Activated T-helper 1 cell treated with anti-CD3 and anti-CD28 coated beads, Interleukin-12 subunit alpha, Interleukin-12 subunit beta, Interleukin-2, Interleukin-4 antibody, amounts not matched to agents 30 ng/mL and 10 ng/mL and 1 ng/mL, durations not matched to agents 14 hours and 24 hours and 36 hours (primary cell): ENCODE data around the gene WDR13. TPM values are rescaled to one million over a fixed set of nuclear protein-coding genes. Genes with fewer than 3 reads are reported as not detected.
"Not testable (repeated sequence)": the region's sequence is repeated elsewhere in the genome, so short reads cannot be mapped to it uniquely, and the experiment has no call there.

Source experiments
- DNase-seq: peaks from one replicate; pipeline ENCODE4 v3.0.0; 2021; ENCODE audit warnings: low spot score
- H3K27ac Mint-ChIP-seq: one replicate; pipeline ENCODE4 v1.8.0; 2021; ENCODE audit warnings: mild to moderate bottlenecking, mixed read lengths
- H3K27me3 Mint-ChIP-seq: one replicate; pipeline ENCODE4 v1.8.0; 2022; ENCODE audit warnings: mild to moderate bottlenecking, moderate library complexity, mixed read lengths; ENCODE audit not compliant: insufficient read depth
- H3K36me3 Mint-ChIP-seq: one replicate; pipeline ENCODE4 v1.8.0; 2021; ENCODE audit warnings: low read depth, mixed read lengths
- H3K4me1 Mint-ChIP-seq: one replicate; pipeline ENCODE4 v1.8.0; 2021; ENCODE audit warnings: low read depth, mixed read lengths
- H3K4me3 Mint-ChIP-seq: one replicate; pipeline ENCODE4 v1.8.0; 2021; ENCODE audit warnings: mild to moderate bottlenecking, moderate library complexity, mixed read lengths
- H3K9me3 Mint-ChIP-seq: one replicate; pipeline ENCODE4 v1.8.0; 2021; ENCODE audit warnings: mixed read lengths
- intact Hi-C: fragments of 100-400 bp; cut with micrococcal nuclease; formaldehyde crosslinking; loops from one replicate; pipeline ENCODE4 v1.15.1; 2024
- total RNA-seq: library from RNA; stranded (reverse); gene quantifications from 2 replicates; pipeline ENCODE4 v1.2.3, GENCODE V29; 2022

WDR13 gene
- 36.3 and 36.5 TPM in 2 replicates for total RNA-seq

DNA sequence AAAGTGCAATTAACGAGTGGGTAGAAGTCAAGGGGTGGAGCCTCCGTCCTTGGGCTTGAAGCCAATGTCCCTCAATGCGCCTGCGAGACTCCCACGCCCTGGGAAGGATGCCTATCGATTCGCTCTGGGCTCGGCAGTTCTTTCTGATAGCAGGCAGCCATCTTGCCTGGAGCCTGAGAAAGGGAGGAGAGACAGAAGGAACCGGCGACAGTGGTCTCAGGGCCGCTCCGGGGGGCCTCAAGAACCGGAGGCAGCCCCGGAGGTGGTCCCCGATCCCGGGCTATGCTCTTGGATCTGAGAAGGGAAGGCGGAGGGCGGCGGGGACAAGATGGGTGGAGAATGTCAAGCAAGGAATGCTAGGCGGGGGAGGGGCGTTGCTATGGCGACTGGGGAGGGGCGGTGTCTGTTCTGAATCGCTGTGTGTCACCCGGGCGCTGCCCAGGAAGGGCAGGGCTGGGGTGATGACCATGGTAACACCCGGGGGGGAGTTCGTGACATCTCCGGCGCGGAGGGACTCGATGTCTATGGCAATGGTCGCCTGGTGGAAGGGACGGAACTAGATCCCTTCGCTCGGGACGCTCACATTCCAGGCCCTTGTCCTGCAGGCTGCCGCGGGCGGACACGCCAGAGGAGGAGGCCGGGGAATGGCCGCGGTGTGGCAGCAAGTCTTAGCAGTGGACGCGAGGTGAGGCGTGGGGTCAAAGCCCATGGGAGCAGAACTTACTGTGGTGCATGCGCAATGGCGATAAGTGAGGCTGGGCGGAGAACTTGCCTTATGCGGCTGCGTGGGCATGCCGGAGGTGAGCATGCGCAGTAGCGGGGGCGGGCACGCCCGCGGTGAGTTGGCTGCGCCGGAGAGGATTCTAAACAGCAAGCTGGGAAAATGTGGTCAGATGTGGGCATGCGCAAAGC, at the start of gene WDR13:
TSS of gene WDR13 (plus strand) at position 140 of the 912 bp plus-strand sequence. CDS start at position 645, 505 bp downstream.
- peak; percentile 87 for DNase-seq
- Mint-ChIP-seq H3K27me3 (no peaks in the 10 kb centered on the region), H3K4me1 (peaks cover 12% of the 10 kb centered on the region), H3K4me3 (peak within 1 kb of the TSS; percentile 88), H3K27ac (peak within 1 kb of the TSS; percentile 94), H3K36me3 (peaks cover 1% of the 10 kb centered on the region), H3K9me3 (no peaks in the 10 kb centered on the region)
- intact Hi-C loops = loop anchor here (1.0 to 10.0 kb wide), 11 partner anchors 23 to 1327 kb away; partner anchors contain the start of genes CLCN5, FTSJ1, HDAC6 and PORCN

DNA sequence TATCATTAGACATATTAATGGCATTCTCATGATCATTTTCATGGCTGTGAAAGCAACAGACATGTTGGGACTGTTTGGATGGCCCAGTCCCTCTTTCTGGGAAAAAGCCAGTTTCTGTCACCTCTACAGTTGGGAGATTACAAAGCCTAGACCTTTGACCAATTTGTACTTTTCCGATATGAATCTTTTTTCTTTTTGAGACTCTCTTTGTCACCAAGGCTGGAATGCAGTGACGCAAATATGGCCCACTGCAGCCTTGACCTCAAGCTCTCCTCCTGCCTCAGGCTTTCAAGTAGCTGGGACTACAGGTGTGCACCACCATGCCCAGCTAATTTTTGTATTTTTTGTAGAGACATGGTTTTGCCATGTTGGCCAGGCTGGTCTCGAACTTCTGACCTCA, 48.4 kb upstream of the WDR13 start:
- Mint-ChIP-seq H3K27ac (no peak overlapping the region), H3K36me3 (peaks cover 17% of the 10 kb centered on the region), H3K4me1 (no peaks in the 10 kb centered on the region)

DNA sequence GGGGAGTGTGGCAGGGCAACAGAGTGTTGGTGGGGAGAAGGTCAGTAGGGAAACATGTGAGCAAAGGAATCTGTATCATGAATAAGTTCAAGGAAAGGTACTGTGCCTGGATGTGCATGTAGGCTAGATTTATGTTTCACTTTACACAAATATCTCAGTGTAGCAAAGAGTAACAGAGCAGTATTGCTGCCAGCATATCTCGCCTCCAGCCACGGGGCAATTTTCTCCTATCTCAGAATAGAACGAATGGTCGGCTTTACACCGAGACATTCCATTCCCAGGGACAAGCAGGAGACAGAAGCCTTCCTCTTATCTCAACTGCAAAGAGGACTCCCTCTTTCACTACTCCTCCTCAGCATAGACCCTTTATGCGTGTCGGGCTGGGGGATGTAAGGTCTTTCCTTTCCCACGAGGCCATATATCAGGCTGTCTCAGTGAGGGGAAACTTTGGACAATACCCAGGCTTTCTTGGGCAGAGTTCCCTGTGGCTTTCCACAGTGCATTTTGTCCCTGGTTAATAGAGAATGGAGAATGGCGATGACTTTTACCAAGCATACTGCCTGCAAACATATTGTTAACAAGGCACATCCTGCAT, 41.5 kb upstream of the WDR13 start:
- intact Hi-C loops, H3K4me1 Mint-ChIP-seq, H3K9me3 Mint-ChIP-seq, DNase-seq, H3K27me3 Mint-ChIP-seq, H3K4me3 Mint-ChIP-seq: not testable (repeated sequence)
- H3K36me3 Mint-ChIP-seq = peaks cover 20% of the 10 kb centered on the region
- H3K27ac Mint-ChIP-seq = peak overlapping the region; percentile 61

More for the DNA sequence above, 48.4 kb upstream of the WDR13 start:
- H3K27me3 Mint-ChIP-seq = no peaks in the 10 kb centered on the region
- intact Hi-C loops = no loop called here
- DNase-seq = no peak
- H3K4me3 Mint-ChIP-seq = no peak overlapping the region
- no peaks in the 10 kb centered on the region for H3K9me3 Mint-ChIP-seq

DNA sequence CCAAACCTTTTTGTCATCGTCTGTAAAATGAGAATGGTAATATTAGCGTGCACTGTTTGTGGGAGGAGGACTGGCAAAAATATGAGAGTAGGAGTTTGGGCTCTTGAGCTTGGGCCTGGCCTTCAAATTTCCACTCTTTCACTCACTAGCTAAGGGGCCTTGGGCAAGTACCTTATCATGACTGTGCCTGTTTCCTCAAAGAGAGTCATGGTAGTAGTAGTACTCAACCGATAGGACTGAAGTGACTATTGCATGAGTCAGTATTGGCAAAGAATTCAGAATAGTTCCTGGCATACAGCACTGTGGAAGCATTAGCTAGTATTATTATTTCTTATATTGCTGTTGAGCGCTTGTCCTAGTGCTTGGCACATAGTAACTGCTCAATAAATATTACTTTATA, 39.0 kb upstream of the WDR13 start:
- Mint-ChIP-seq H3K4me3 (no peak overlapping the region), H3K27ac (no peak overlapping the region), H3K36me3 (peaks cover 25% of the 10 kb centered on the region), H3K9me3 (no peaks in the 10 kb centered on the region), H3K27me3 (no peaks in the 10 kb centered on the region), H3K4me1 (no peaks in the 10 kb centered on the region)
- intact Hi-C loops = no loop called here
- DNase-seq = no peak

DNA sequence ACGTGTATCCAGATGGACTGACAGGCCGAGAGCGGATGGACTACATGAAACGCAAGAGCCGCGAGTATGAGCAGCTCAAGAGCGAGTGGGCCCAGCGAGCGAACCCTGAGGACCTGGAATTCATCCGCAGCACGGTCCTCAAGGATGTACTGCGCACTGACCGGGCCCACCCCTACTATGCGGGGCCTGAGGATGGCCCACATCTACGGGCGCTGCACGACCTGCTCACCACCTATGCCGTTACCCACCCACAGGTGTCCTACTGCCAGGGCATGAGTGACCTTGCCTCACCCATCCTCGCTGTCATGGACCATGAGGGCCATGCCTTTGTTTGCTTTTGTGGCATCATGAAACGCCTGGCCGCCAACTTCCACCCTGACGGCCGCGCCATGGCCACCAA, 37.7 kb upstream of the WDR13 start:
- Mint-ChIP-seq H3K36me3 (peaks cover 26% of the 10 kb centered on the region), H3K4me3 (no peak overlapping the region)

DNA sequence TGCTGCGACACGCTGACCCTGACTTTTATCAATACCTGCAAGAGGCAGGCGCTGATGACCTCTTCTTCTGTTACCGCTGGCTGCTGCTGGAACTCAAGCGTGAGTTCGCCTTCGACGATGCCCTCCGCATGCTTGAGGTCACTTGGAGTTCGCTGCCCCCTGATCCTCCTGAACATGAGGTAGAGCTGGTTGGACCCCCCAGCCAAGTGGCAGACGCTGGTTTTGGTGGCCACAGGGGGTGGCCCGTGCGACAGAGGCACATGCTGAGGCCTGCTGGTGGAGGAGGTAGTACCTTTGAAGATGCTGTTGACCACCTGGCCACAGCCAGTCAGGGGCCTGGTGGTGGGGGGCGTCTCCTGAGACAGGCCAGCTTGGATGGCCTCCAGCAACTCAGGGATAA, 37.2 kb upstream of the WDR13 start:
- Mint-ChIP-seq H3K27ac (no peak overlapping the region), H3K4me3 (no peak overlapping the region), H3K27me3 (no peaks in the 10 kb centered on the region), H3K36me3 (peaks cover 23% of the 10 kb centered on the region), H3K9me3 (no peaks in the 10 kb centered on the region), H3K4me1 (no peaks in the 10 kb centered on the region)
- intact Hi-C loops = no loop called here
- DNase-seq = no peak

More for the DNA sequence above, 37.7 kb upstream of the WDR13 start:
- no peaks in the 10 kb centered on the region for H3K9me3 Mint-ChIP-seq
- DNase-seq = no peak
- H3K27me3 Mint-ChIP-seq = no peaks in the 10 kb centered on the region
- no peaks in the 10 kb centered on the region for H3K4me1 Mint-ChIP-seq
- H3K27ac Mint-ChIP-seq = no peak overlapping the region
- intact Hi-C loops = no loop called here

DNA sequence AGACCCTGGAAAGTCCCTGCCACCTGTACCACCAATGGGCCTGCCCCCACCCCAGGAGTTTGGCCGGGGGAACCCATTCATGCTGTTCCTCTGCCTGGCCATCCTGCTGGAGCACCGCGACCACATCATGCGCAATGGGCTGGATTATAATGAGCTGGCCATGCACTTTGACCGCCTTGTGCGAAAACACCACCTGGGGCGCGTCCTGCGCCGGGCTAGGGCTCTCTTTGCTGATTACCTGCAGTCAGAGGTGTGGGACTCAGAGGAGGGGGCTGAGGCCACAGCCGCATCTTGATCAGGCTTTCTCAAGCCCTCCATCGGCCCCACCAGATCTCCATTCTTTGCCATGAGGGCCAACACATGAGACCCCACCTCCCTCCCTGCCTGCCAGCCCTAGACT, 36.6 kb upstream of the WDR13 start:
- intact Hi-C loops = no loop called here
- no peak for DNase-seq
- Mint-ChIP-seq H3K4me3 (no peak overlapping the region), H3K36me3 (peaks cover 18% of the 10 kb centered on the region), H3K27me3 (no peaks in the 10 kb centered on the region), H3K9me3 (no peaks in the 10 kb centered on the region), H3K4me1 (no peaks in the 10 kb centered on the region), H3K27ac (no peak overlapping the region)

DNA sequence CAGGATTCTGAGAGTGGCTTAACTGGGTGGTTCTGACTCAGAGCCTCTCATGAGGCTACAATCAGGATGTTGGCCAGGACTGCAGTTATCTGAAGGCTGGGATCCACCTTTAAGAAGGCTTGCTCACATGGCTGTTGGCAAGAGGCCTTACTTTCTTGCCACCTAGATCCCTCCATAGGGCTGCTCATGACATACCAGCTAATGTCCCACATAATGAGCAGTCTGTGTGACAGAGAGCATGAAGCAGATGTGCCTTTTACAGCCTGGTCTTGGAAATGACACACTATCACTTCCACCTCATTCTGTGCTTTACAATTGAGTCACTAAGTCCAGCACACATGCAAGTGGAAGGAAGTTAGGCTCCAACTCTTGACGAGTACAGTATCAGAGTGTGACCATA, 27.3 kb upstream of the WDR13 start:
- Mint-ChIP-seq H3K27me3 (no peaks in the 10 kb centered on the region), H3K4me1 (peaks cover 12% of the 10 kb centered on the region), H3K36me3 (peaks cover 4% of the 10 kb centered on the region), H3K4me3 (no peak overlapping the region), H3K9me3 (no peaks in the 10 kb centered on the region), H3K27ac (peak overlapping the region; percentile 77)
- DNase-seq = no peak
- intact Hi-C loops = no loop called here

DNA sequence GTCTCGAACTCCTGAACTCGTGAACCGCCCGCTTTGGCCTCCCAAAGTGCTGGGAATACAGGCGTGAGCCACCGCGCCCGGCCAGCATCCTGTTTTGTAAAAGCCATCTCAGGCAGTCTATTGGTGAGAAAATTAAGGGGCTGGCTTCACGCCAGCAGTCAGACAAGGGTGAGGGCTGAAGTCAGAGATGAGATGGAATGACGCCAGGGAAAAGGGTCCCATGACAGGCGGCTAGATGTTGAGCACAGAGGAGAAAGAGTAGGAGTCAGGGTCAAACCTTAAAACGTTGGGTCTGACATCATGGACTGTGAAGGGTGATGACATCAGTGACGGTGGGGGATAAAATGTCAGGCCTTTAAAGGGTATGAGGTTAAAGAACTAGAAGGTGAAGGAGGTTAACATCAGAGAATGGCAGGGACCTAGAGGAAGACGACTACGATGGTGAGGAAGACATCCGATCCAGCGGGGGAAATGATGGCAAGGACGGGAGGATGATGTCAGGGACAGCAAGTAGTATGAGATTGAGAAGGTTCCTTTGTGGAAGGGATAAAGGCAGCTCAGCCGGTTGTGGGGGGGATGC, 23.5 kb upstream of the WDR13 start:
- Mint-ChIP-seq H3K36me3 (peaks cover 28% of the 10 kb centered on the region), H3K9me3 (no peaks in the 10 kb centered on the region), H3K4me3 (peak overlapping the region; percentile 99), H3K27me3 (no peaks in the 10 kb centered on the region), H3K4me1 (peaks cover 19% of the 10 kb centered on the region), H3K27ac (peak overlapping the region; percentile 100)
- no peak for DNase-seq
- intact Hi-C loops = loop anchor here (1.0 kb wide), 5 partner anchors 24 to 97 kb away; partner anchors contain the start of genes EBP, FTSJ1, PORCN and TBC1D25

DNA sequence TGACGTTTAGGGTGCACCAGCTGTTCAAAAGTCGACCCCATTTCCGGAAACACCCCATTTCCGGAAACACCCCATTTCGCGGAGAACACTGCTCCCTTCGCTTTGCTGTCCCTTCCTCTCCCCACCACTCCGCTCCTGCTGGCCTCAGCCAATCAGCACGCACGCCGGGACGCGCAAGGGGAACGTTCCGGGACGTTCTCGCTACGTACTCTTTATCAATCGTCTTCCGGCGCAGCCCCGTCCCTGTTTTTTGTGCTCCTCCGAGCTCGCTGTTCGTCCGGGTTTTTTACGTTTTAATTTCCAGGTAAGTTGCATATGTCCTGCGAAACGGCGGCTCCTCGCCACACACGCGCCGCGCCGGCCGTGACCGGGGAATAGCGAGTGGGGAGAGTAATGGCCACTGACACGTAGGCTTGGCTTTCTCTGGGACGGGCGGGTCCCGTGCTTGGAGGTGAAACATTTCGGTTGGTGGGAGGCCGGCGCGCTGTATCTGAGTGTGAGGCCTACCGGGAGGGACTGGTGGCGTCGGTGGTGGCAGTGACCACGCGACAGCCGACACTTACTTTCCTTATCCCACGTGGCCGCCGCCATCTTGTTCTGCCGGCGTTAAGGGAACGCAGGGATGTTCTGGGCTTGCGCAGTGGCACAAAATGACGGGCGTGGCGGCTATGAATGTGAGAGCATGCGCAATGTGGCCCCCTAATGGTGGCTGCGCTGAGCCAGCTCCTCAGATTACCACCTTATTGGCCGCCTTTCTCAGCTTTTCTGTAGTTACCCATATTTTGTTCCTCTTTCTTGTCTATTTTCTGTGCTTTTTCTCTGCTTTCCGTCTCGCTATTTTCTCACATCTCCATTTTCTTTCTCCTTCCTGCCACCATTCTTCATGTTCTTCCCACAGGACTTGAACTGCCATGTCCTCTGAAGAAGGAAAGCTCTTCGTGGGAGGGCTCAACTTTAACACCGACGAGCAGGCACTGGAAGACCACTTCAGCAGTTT, 22.7 kb upstream of the WDR13 start, which contains the start of gene RBM3:
TSS of gene RBM3 (plus strand) at position 215 of the 997 bp plus-strand sequence. CDS start at position 912, 697 bp downstream.
- H3K27me3 Mint-ChIP-seq = no peaks in the 10 kb centered on the region
- peak within 1 kb of the TSS; percentile 100 for H3K27ac Mint-ChIP-seq
- H3K36me3 Mint-ChIP-seq = peaks cover 34% of the 10 kb centered on the region
- H3K4me3 Mint-ChIP-seq = peak within 1 kb of the TSS; percentile 99
- H3K4me1 Mint-ChIP-seq = peaks cover 19% of the 10 kb centered on the region
- H3K9me3 Mint-ChIP-seq = no peaks in the 10 kb centered on the region
- intact Hi-C loops = loop anchor here (1.0 kb wide), 5 partner anchors 23 to 98 kb away; partner anchors contain the start of genes EBP, FTSJ1, PORCN and TBC1D25
- DNase-seq = peak; percentile 89

DNA sequence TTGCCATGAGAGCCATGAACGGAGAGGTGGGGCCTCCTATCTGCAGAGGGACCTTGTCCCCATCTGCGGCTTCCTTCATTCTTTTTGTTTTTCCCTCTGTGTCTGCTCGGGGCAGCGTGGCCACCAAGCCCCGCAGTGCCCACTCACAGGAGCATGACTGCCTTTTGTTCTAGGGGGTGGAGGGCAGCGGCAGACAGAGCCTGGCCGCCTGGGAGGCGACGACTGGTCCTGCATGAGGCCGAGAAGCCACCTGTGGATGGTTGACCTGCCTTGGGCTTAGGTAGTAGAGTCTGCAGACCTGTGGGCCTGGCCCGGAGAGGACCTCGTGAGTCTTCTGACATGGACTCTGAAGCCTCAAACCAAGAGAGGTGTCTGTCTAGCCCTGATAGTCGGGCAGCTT, 21.6 kb upstream of the WDR13 start:
- intact Hi-C loops = no loop called here
- DNase-seq = no peak
- H3K4me1 Mint-ChIP-seq = peaks cover 18% of the 10 kb centered on the region
- no peaks in the 10 kb centered on the region for H3K27me3 Mint-ChIP-seq
- peak overlapping the region; percentile 100 for H3K27ac Mint-ChIP-seq
- H3K4me3 Mint-ChIP-seq = peak overlapping the region; percentile 99
- H3K36me3 Mint-ChIP-seq = peaks cover 38% of the 10 kb centered on the region
- H3K9me3 Mint-ChIP-seq = no peaks in the 10 kb centered on the region

DNA sequence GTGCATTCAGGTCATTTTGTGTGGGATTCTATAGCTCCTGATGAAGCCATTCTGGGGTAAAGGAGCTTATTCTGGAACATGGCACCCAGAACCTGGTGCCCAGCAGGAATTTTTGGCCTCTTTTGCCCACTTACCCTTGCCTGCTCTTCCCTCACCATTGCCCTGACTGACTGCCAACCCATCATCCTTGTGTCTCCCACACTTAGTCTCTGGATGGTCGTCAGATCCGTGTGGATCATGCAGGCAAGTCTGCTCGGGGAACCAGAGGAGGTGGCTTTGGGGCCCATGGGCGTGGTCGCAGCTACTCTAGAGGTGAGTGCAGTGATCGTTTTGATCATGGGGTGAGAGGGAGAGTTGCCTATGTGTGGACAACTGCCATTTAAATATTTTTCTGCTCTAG, 21.2 kb upstream of the WDR13 start:
- intact Hi-C loops = no loop called here
- Mint-ChIP-seq H3K9me3 (no peaks in the 10 kb centered on the region), H3K4me1 (peaks cover 18% of the 10 kb centered on the region), H3K27ac (no peak overlapping the region), H3K4me3 (peak overlapping the region; percentile 99), H3K36me3 (peaks cover 38% of the 10 kb centered on the region), H3K27me3 (no peaks in the 10 kb centered on the region)
- DNase-seq = no peak
